Posterior cingulate gyrus (tissue), 11 donors: Measurements from ENCODE around the gene NREP.
A peak's percentile ranks its signal among the peaks of the same experiment; 100 is the strongest.

Source experiments
- DNase-seq, 10 donors: peaks; one replicate each; pipeline versions ENCODE4 v3.0.0 to v3.0.0-alpha.2; 2020 to 2021; ENCODE audit warnings: mixed read lengths in 3 of 10
- intact Hi-C: fragments of 100-400 bp; cut with DNase I; formaldehyde crosslinking; loops from one replicate; pipeline ENCODE4 v1.15.1; 2023

The NREP gene

GRCh38 chr5:111756581-111757354 lies at the start of gene NREP:
Gene NREP (minus strand): TSS chr5:111757194. CDS start chr5:111755772, 1,422 bp downstream.
- intact Hi-C loops = loop anchor here (5.0 to 10.0 kb wide), 3 partner anchors 202 to 664 kb away; partner anchors contain the start of gene WDR36
- peak in 5 of 10 donors; percentile 23 to 80 (median 39) for DNase-seq

- intact Hi-C loops = no loop called here
- no peak for DNase-seq
Measured at GRCh38 chr5:111806753-111807152, 49.8 kb upstream of the NREP start.

GRCh38 chr5:111806156-111806555 lies 49.2 kb upstream of the NREP start:
- DNase-seq = no peak
- intact Hi-C loops = no loop called here

DNA sequence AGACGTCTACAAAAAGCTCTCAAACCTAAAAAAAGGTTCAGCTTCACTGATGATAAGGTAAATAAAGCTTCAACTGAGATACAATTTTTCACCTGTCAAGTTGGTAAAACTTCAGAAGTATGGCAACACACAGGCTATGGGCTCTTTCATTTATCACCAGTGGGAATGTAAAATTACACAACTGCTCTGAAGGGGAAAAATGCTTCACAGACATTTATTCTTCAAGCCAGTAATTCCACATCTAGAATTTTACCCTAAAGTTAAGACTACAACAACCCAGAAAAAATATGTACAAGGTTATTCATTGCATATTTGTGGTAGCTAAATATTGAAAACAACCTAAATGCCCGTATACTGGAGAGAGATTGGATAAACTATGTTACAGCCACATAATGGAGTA lies 48.1 kb upstream of the NREP start:
- intact Hi-C loops = no loop called here
- DNase-seq = no peak

- intact Hi-C loops = no loop called here
- no peak for DNase-seq
Measured at GRCh38 chr5:111800351-111800750, 43.4 kb upstream of the NREP start.

DNA sequence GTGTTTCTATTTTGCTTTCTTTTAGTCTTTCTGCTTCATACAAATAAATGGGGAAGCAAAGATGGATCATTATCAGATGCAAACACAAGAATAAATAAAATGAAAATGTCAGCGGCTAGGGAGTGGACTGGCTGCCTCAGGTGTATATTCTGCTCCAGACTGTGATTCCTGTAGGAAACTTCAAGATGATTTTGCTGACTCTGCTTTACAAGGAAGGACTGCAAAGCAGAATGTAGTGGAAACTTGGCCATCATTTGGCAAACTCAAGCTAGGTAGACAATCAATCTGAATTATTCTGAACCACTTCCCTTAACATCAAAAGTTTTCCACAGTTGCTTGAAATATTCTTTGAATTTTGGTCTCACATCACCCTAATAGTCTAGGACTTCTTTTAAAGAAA lies 38.1 kb upstream of the NREP start:
- DNase-seq = no peak
- intact Hi-C loops = no loop called here

- DNase-seq = no peak
- intact Hi-C loops = no loop called here
Measured at GRCh38 chr5:111792471-111793058, 35.6 kb upstream of the NREP start.

DNA sequence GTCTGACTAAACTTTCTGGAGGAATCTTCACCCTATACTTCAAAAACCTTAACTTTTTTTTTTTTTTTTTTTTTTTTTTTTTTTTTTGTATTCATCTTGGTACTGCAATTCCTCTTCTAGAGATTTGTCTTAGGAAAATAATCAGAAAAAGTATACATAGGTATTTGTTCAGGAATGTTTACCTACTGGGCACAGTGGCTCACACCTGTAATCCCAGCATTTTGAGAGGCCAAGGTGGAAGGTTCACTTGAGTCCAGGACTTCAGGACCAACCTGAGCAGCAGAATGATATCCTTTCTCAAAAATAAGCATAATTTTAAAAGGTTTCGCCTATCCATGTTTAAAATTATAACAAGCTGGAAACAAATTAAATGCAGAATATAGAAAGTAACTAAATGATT lies 33.3 kb upstream of the NREP start:
- no peak for DNase-seq
- intact Hi-C loops = no loop called here

DNA sequence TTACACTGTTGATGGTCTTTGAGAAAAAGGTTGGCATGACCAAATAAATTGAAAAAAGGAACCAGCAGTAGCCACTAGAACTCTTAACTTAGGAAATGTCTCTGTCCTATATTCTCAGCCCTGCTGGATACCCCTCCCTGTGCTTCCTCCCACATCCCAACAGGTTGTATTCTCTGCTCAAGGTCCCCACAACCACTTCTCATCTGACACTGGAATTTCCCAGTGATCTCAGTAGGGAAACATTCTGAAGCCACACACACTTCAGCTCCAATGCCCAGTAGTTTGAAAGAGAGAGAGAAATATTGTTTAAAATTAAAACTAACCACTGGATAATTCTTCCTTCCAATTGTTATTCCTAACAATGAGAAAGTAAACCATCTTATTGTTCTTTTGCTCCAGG lies 30.0 kb upstream of the NREP start:
- no peak for DNase-seq
- intact Hi-C loops = no loop called here

- DNase-seq = no peak
- intact Hi-C loops = no loop called here
Measured at GRCh38 chr5:111784491-111785181, 27.6 kb upstream of the NREP start.

DNA sequence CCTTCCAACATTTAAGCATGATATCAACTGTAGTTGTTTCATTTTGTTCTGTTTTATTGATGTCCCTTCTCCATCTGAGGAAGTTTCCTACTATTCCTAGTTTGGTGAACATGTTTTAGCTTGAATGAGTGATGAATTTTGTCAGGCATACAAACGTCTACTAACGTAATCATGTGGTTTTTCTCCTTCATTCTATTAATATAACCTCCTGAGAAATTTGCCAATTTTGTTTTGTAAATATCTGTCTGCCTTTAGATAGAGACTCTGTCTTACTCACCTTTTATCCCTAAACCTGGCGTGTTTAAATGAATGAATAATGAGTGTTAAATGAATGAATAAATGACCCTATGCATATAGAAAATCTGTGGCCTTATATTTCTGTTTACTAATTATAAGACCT lies 26.5 kb upstream of the NREP start:
- DNase-seq = no peak
- intact Hi-C loops = no loop called here

GRCh38 chr5:111782216-111782615 lies 25.2 kb upstream of the NREP start:
- DNase-seq = no peak
- intact Hi-C loops = no loop called here

DNA sequence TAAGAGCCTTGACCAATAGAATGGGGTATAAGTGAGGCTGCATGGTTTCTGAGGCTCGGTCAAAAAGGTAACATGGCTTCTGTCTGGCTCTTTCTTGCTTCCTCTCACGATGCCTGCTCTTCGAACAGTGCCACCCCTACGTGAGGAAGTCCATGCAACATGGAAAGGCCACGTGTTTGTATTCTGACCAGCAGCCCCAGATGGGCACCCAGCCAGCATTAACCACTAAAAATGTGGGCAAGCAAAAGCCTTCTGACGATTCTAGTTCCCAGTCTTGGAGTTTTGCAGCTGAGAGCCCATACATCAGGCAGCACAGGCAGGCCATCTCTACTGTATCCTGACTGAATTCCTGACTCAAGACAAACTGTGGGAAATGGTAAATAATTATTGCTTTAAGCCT lies 24.2 kb upstream of the NREP start:
- peak in 6 of 10 donors; percentile 4 to 83 (median 20) for DNase-seq
- intact Hi-C loops = no loop called here

DNA sequence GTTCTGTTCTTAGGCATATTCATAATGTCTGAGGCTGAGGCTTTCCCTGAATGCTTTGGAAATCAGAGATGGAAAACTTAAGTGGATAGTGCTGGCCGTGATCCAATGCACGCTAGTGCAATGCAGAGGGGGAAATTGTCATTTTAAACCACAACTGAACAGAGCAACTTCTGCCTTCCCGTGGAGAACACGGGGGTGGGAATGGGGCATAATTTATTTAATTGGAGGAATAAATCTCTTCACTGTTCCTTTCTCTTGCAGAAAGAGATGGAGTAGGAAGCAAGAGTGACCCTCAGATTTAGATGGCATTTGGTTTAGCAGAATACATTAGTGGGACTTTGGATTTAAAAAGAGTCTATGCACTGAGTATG lies 22.9 kb upstream of the NREP start:
- DNase-seq = no peak
- intact Hi-C loops = no loop called here

DNA sequence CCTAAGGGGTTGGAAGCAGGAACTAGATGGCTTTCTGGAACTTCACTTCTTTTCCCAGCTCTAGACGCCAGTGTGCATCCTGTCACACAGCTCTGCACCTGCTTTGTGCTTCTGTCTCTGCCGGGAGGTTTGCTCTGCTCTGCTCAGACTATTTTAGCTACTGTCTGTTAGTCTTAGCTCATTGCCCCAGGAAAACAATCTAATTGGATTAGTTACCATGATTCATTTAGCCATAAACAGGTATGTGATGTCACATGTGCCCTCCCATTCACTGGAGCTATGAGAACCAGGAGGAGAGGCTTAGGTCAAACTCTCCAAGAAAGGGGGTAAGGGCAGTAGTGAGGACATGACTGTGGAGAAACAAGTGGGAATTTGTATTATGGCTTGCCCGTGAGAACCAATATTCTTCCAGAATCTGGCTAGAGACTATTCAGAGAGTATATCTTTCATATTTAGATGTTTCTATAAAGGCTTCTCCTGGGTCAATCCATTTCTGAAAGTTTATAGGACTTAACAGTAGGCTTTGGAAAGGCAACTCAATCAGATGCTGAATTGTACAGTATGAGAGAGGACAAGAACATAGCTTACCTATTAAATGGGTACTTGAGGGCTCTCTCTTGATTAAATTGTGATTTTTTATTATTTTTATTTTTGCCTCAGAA lies 22.4 kb upstream of the NREP start:
- no peak for DNase-seq
- intact Hi-C loops = no loop called here

DNA sequence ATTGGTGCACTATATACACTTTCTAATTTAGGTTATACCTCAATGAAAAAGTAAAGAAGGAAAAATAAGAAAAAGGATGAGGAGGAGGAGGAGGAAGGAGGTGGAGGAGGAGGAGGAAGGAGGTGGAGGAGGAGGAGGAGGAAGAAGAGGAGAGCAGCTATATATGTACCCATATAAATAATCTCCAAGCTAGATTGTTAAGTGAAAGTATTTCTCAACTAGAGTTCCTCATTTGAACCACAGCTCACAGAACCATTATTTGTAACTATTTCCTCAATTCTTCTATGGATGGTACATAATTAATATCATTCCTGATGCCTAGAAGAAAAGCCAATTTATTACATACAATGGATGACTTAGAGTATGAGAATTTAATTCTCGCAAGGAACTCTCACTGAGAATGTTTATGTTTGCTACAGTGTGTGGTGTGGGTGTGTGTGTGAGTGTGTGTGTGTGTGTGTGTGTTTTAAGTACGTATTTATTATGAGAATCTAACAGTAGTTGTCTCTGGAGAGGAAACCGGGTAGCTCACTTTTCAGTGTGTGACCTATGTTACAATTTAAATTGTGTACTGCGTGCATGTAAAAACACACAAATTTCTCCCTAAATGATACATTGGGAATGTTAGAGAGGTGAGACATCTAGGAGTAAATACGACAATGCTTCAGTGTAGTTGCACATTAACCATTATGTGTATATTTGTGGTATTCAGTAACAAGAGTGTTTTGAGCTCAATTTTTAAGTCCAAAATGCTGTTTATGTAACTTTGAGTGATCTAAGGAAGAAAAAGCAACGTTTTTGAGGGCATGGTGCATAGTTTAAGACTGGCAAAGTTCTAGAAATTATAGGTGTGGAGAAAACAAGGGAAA lies 20.2 kb upstream of the NREP start:
- intact Hi-C loops = no loop called here
- DNase-seq = no peak

DNA sequence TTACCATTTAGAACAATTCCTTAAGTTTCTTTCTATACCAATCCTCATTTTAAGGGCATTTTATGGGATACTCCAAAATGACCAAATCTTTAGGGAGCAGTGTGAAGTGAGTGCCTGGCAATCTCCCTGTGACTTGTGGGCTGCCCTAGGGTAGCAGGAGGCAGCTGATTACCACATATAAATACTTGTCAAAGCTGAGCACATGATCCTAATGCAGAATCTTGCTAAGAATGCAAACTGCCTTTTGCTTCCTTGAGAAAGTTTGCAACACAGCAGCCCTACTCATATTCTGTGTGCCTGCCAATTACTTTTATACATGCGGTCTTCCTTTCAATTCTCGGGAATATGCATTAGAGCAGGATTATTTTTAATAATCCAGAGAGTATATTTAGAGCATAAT lies 18.2 kb upstream of the NREP start:
- intact Hi-C loops = no loop called here

DNA sequence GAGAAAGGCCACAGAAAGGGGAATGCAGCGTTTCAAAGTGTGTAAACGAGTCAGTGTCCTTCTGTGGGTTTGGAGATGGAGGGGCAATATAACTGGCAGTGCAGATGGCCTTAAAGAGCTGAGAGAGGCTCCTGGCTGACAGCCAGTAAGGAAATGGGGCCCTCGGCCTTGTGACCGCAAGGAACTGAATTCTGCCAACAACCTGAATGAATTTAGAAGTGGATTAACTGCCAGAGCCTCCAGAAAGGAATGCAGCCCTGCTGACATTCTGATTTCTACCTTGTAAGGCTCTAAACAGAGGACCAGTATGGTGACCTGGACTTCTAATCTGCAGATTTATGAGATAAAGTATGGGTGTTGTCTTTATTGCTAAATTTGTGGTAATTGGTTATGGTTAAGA lies 17.5 kb upstream of the NREP start:
- intact Hi-C loops = no loop called here
- DNase-seq = peak in 1 of 10 donors; percentile 16

More for the DNA sequence above, 18.2 kb upstream of the NREP start:
- no peak for DNase-seq

GRCh38 chr5:111772456-111773122 lies 15.6 kb upstream of the NREP start:
- no peak for DNase-seq
- intact Hi-C loops = no loop called here

DNA sequence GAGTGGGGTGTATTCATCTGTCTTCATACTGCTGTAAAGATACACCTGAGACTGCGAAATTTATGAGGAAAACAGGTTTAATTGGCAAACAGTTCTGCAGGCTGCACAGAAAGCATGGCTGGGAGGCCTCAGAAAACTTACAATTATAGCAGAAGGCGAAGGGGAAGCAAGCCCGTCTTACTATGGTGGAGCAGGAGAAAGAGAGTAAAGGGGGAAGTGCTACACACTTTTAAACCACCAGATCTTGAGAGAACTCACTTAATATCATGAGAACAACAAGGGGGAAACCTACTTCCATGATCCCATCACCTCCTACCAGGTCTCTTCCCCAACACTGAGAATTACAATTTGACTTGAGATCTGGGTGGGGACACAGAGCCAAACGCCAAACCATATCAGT lies 12.5 kb upstream of the NREP start:
- intact Hi-C loops = no loop called here
- no peak for DNase-seq
